Activated naive CD4-positive, alpha-beta T cell treated with anti-CD3 and anti-CD28 coated beads, Interleukin-2, amount 50 U/mL, for 24 hours (primary cell): ENCODE results near the gene STXBP6.

Experiments
- H3K27ac Mint-ChIP-seq: one replicate; pipeline ENCODE4 v1.8.0; 2021; ENCODE audit warnings: mild to moderate bottlenecking, mixed read lengths
- H3K27me3 Mint-ChIP-seq: one replicate; pipeline ENCODE4 v1.8.0; 2021; ENCODE audit warnings: mixed read lengths
- H3K36me3 Mint-ChIP-seq: one replicate; pipeline ENCODE4 v1.8.0; 2021; ENCODE audit warnings: mixed read lengths
- H3K4me1 Mint-ChIP-seq: one replicate; pipeline ENCODE4 v1.8.0; 2021; ENCODE audit warnings: mixed read lengths
- H3K4me3 Mint-ChIP-seq: one replicate; pipeline ENCODE4 v1.8.0; 2021; ENCODE audit warnings: mild to moderate bottlenecking, mixed read lengths
- H3K9me3 Mint-ChIP-seq: one replicate; pipeline ENCODE4 v1.8.0; 2021; ENCODE audit warnings: mixed read lengths

The STXBP6 gene

GRCh38 chr14:24988760-24989159 is 61.2 kb downstream of the STXBP6 start:
- Mint-ChIP-seq H3K36me3 (no peaks in the 10 kb centered on the region), H3K4me3 (no peak overlapping the region), H3K4me1 (no peaks in the 10 kb centered on the region), H3K27ac (no peak overlapping the region), H3K27me3 (peaks cover 14% of the 10 kb centered on the region), H3K9me3 (no peaks in the 10 kb centered on the region)

- no peaks in the 10 kb centered on the region for H3K9me3 Mint-ChIP-seq
- no peak overlapping the region for H3K27ac Mint-ChIP-seq
- H3K36me3 Mint-ChIP-seq, result no peaks in the 10 kb centered on the region
- no peaks in the 10 kb centered on the region for H3K4me1 Mint-ChIP-seq
- no peak overlapping the region for H3K4me3 Mint-ChIP-seq
- H3K27me3 Mint-ChIP-seq, result peaks cover 16% of the 10 kb centered on the region
Observed at GRCh38 chr14:24986206-24986893, 63.6 kb downstream of the STXBP6 start.

- H3K9me3 Mint-ChIP-seq, result no peaks in the 10 kb centered on the region
- no peaks in the 10 kb centered on the region for H3K36me3 Mint-ChIP-seq
- no peak overlapping the region for H3K27ac Mint-ChIP-seq
- H3K4me3 Mint-ChIP-seq, result no peak overlapping the region
- H3K4me1 Mint-ChIP-seq, result no peaks in the 10 kb centered on the region
- H3K27me3 Mint-ChIP-seq, result peaks cover 16% of the 10 kb centered on the region
Observed at GRCh38 chr14:24984846-24985589, 64.9 kb downstream of the STXBP6 start.

- Mint-ChIP-seq H3K4me3 (no peak overlapping the region), H3K27ac (no peak overlapping the region), H3K27me3 (peaks cover 16% of the 10 kb centered on the region), H3K9me3 (no peaks in the 10 kb centered on the region), H3K4me1 (no peaks in the 10 kb centered on the region), H3K36me3 (no peaks in the 10 kb centered on the region)
Observed at GRCh38 chr14:24982472-24983155, 67.3 kb downstream of the STXBP6 start.

GRCh38 chr14:24979725-24980239 is 70.2 kb downstream of the STXBP6 start:
- H3K27ac Mint-ChIP-seq, result no peak overlapping the region
- H3K4me3 Mint-ChIP-seq, result no peak overlapping the region
- no peaks in the 10 kb centered on the region for H3K4me1 Mint-ChIP-seq
- H3K27me3 Mint-ChIP-seq, result peaks cover 16% of the 10 kb centered on the region
- no peaks in the 10 kb centered on the region for H3K36me3 Mint-ChIP-seq
- H3K9me3 Mint-ChIP-seq, result no peaks in the 10 kb centered on the region

- H3K9me3 Mint-ChIP-seq, result no peaks in the 10 kb centered on the region
- no peaks in the 10 kb centered on the region for H3K4me1 Mint-ChIP-seq
- H3K27me3 Mint-ChIP-seq, result peaks cover 18% of the 10 kb centered on the region
- H3K27ac Mint-ChIP-seq, result no peak overlapping the region
- H3K4me3 Mint-ChIP-seq, result no peak overlapping the region
- H3K36me3 Mint-ChIP-seq, result no peaks in the 10 kb centered on the region
Observed at GRCh38 chr14:24978862-24979724, 70.9 kb downstream of the STXBP6 start.

GRCh38 chr14:24976602-24977001 is 73.3 kb downstream of the STXBP6 start:
- H3K36me3 Mint-ChIP-seq, result no peaks in the 10 kb centered on the region
- no peaks in the 10 kb centered on the region for H3K4me1 Mint-ChIP-seq
- no peak overlapping the region for H3K27ac Mint-ChIP-seq
- no peak overlapping the region for H3K4me3 Mint-ChIP-seq
- H3K9me3 Mint-ChIP-seq, result no peaks in the 10 kb centered on the region
- peaks cover 18% of the 10 kb centered on the region for H3K27me3 Mint-ChIP-seq

- no peaks in the 10 kb centered on the region for H3K4me1 Mint-ChIP-seq
- no peak overlapping the region for H3K4me3 Mint-ChIP-seq
- peaks cover 18% of the 10 kb centered on the region for H3K27me3 Mint-ChIP-seq
- H3K9me3 Mint-ChIP-seq, result no peaks in the 10 kb centered on the region
- no peak overlapping the region for H3K27ac Mint-ChIP-seq
- H3K36me3 Mint-ChIP-seq, result no peaks in the 10 kb centered on the region
Observed at GRCh38 chr14:24975393-24975792, 74.6 kb downstream of the STXBP6 start.

GRCh38 chr14:24974591-24975374 is 75.2 kb downstream of the STXBP6 start:
- no peaks in the 10 kb centered on the region for H3K9me3 Mint-ChIP-seq
- H3K36me3 Mint-ChIP-seq, result no peaks in the 10 kb centered on the region
- no peak overlapping the region for H3K27ac Mint-ChIP-seq
- peaks cover 18% of the 10 kb centered on the region for H3K27me3 Mint-ChIP-seq
- no peaks in the 10 kb centered on the region for H3K4me1 Mint-ChIP-seq
- no peak overlapping the region for H3K4me3 Mint-ChIP-seq

GRCh38 chr14:24972844-24973243 is 77.1 kb downstream of the STXBP6 start:
- Mint-ChIP-seq H3K9me3 (no peaks in the 10 kb centered on the region), H3K4me3 (no peak overlapping the region), H3K36me3 (no peaks in the 10 kb centered on the region), H3K27ac (no peak overlapping the region), H3K27me3 (peaks cover 15% of the 10 kb centered on the region), H3K4me1 (no peaks in the 10 kb centered on the region)

- Mint-ChIP-seq H3K36me3 (no peaks in the 10 kb centered on the region), H3K9me3 (no peaks in the 10 kb centered on the region), H3K27ac (no peak overlapping the region), H3K27me3 (peaks cover 12% of the 10 kb centered on the region), H3K4me3 (no peak overlapping the region), H3K4me1 (no peaks in the 10 kb centered on the region)
Observed at GRCh38 chr14:24971255-24971654, 78.7 kb downstream of the STXBP6 start.

- no peaks in the 10 kb centered on the region for H3K9me3 Mint-ChIP-seq
- no peaks in the 10 kb centered on the region for H3K36me3 Mint-ChIP-seq
- no peaks in the 10 kb centered on the region for H3K4me1 Mint-ChIP-seq
- no peak overlapping the region for H3K4me3 Mint-ChIP-seq
- no peak overlapping the region for H3K27ac Mint-ChIP-seq
- H3K27me3 Mint-ChIP-seq, result peaks cover 6% of the 10 kb centered on the region
Observed at GRCh38 chr14:24966579-24966964, 83.4 kb downstream of the STXBP6 start.

GRCh38 chr14:24965934-24966578 is 83.9 kb downstream of the STXBP6 start:
- no peaks in the 10 kb centered on the region for H3K36me3 Mint-ChIP-seq
- no peak overlapping the region for H3K27ac Mint-ChIP-seq
- no peaks in the 10 kb centered on the region for H3K4me1 Mint-ChIP-seq
- H3K4me3 Mint-ChIP-seq, result no peak overlapping the region
- no peaks in the 10 kb centered on the region for H3K9me3 Mint-ChIP-seq
- peaks cover 6% of the 10 kb centered on the region for H3K27me3 Mint-ChIP-seq

GRCh38 chr14:24965578-24965933 is 84.4 kb downstream of the STXBP6 start:
- Mint-ChIP-seq H3K36me3 (no peaks in the 10 kb centered on the region), H3K4me1 (no peaks in the 10 kb centered on the region), H3K27ac (no peak overlapping the region), H3K9me3 (no peaks in the 10 kb centered on the region), H3K27me3 (peaks cover 6% of the 10 kb centered on the region), H3K4me3 (no peak overlapping the region)
